Upper lobe of left lung (tissue), 6 donors: ENCODE measurements around the gene AGAP1. TPM values are rescaled to one million over a fixed set of nuclear protein-coding genes. Genes with fewer than 3 reads are reported as not detected.
A peak's percentile ranks its signal among the peaks of the same experiment; 100 is the strongest.

Experiments used
- ATAC-seq, 2 donors: fragments of 200-7000 bp; cut with Tn5 transposase; one replicate each; pipeline ENCODE4 v1.9.1; 2022; ENCODE audit warnings: mild to moderate bottlenecking in 2 of 2, moderate library complexity in 2 of 2; ENCODE audit not compliant: low FRiP score in 2 of 2
- DNase-seq, 2 donors: peaks; one replicate each; pipeline ENCODE4 v3.0.0-alpha.2; 2019 to 2020
- H3K27ac ChIP-seq, 4 donors: fragments of 200-600 bp; sonication (generic); one replicate each; pipeline ENCODE4 v1.5.1; 2016 to 2019
- H3K27me3 ChIP-seq, 4 donors: fragments of 200-600 bp; sonication (generic); one replicate each; pipeline ENCODE4 v1.5.1; 2017 to 2019
- H3K36me3 ChIP-seq, 4 donors: fragments of 200-600 bp; sonication (generic); one replicate each; pipeline ENCODE4 v1.5.1; 2016 to 2019
- H3K4me1 ChIP-seq, 4 donors: fragments of 200-600 bp; sonication (generic); one replicate each; pipeline ENCODE4 v1.5.1; 2018 to 2019
- H3K4me3 ChIP-seq, 4 donors: fragments of 200-600 bp; sonication (generic); one replicate each; pipeline ENCODE4 v1.5.1; 2017 to 2019; ENCODE audit warnings: mild to moderate bottlenecking in 2 of 4, moderate library complexity in 1 of 4
- H3K9me3 ChIP-seq, 4 donors: fragments of 200-600 bp; sonication (generic); one replicate each; pipeline ENCODE4 v1.5.1; 2018 to 2019
- CTCF ChIP-seq, 6 experiments: fragments of 450-650 bp in 4 of 6; fragments of 200-600 bp in 2 of 6; sonication (generic) in 2 of 6; IDR thresholded peaks; one replicate each; pipeline ENCODE4 v1.5.1; 2016 to 2019; ENCODE audit warnings: antibody characterized with exemption in 6 of 6
- EP300 ChIP-seq, 4 donors: sonication (generic); formaldehyde crosslinking; IDR thresholded peaks; one replicate each; pipeline ENCODE4 v1.5.1; 2017; ENCODE audit warnings: antibody characterized with exemption in 4 of 4, control low read depth in 2 of 4
- POLR2A ChIP-seq, 4 donors: fragments of 450-650 bp; IDR thresholded peaks; one replicate each; pipeline ENCODE4 v1.5.1; 2016 to 2017; ENCODE audit warnings: antibody characterized with exemption in 4 of 4, mild to moderate bottlenecking in 2 of 4
- POLR2AphosphoS5 ChIP-seq, 2 donors: sonication (generic); formaldehyde crosslinking; IDR thresholded peaks; one replicate each; pipeline ENCODE4 v1.5.1; 2017; ENCODE audit warnings: antibody characterized with exemption in 2 of 2
- WGBS, 2 donors: methylation state at CpG; one replicate each; pipeline ENCODE4 v1.1.5; 2017 to 2018; 5-methylcytosine and 5-hydroxymethylcytosine counted together
- total RNA-seq, 6 donors: library from RNA; depleted of rRNA in 4 of 6; stranded (reverse); fragments of >200 nt in 4 of 6; gene quantifications; one replicate each; pipeline versions ENCODE4 v1.1.0 to v1.2.1, GENCODE V29; 2016 to 2021
- donor health status: DM: no; HTN: no; CAD: no; lungs with moderate emphysema.
- donor health status: DM: no; HTN: yes; CAD: no; lungs with severe emphysema.

The AGAP1 gene
- total RNA-seq, 6 donors from 2014 or later = 25.5 to 45.1 (median 30.7) TPM

- peaks cover 0 to 42% (median 8%) of the 10 kb centered on the region in 4 donors for H3K36me3 ChIP-seq
- DNase-seq (peak in 1 of 2 donors; percentile 66), ATAC-seq (no peak)
- no peak overlapping the region for H3K4me3 ChIP-seq
- TF ChIP-seq EP300 (IDR thresholded peaks at IDR 0.05) (no peak), CTCF (IDR thresholded peaks at IDR 0.05) (no peak), POLR2AphosphoS5 (IDR thresholded peaks at IDR 0.05) (no peak)
- H3K9me3 ChIP-seq = no peaks in the 10 kb centered on the region
- WGBS, 2 donors = 92% methylated on average over 21 to 26 of the region's 26 CpGs
- H3K27ac ChIP-seq = no peak overlapping the region
- no peaks in the 10 kb centered on the region for H3K4me1 ChIP-seq
- H3K27me3 ChIP-seq = no peaks in the 10 kb centered on the region
Observed at GRCh38 chr2:236045251-236046235, 551.7 kb downstream of the AGAP1 start.

GRCh38 chr2:236046715-236047114, 552.9 kb downstream of the AGAP1 start:
- Histone ChIP-seq H3K4me1 (no peaks in the 10 kb centered on the region), H3K9me3 (no peaks in the 10 kb centered on the region), H3K27ac (no peak overlapping the region), H3K36me3 (peaks cover 0 to 37% (median 11%) of the 10 kb centered on the region in 4 donors), H3K4me3 (no peak overlapping the region), H3K27me3 (no peaks in the 10 kb centered on the region)
- no peak for TF ChIP-seq EP300 (IDR thresholded peaks at IDR 0.05)
- no peak for TF ChIP-seq CTCF (IDR thresholded peaks at IDR 0.05)
- 75 to 85% methylated on average over 3 of the region's 3 CpGs for WGBS, 2 donors
- DNase-seq (no peak), ATAC-seq (no peak)

- 94 to 95% methylated on average over 10 of the region's 10 CpGs for WGBS, 2 donors
- Histone ChIP-seq H3K36me3 (peaks cover 0 to 34% (median 11%) of the 10 kb centered on the region in 4 donors), H3K4me1 (no peaks in the 10 kb centered on the region), H3K27me3 (no peaks in the 10 kb centered on the region), H3K27ac (no peak overlapping the region), H3K4me3 (no peak overlapping the region), H3K9me3 (no peaks in the 10 kb centered on the region)
- TF ChIP-seq EP300 (IDR thresholded peaks at IDR 0.05) = no peak
- TF ChIP-seq POLR2AphosphoS5 (IDR thresholded peaks at IDR 0.05) = no peak
- no peak for TF ChIP-seq POLR2A (IDR thresholded peaks at IDR 0.05)
- ATAC-seq (no peak), DNase-seq (peak in 1 of 2 donors; percentile 55)
Observed at GRCh38 chr2:236047176-236047575, 553.3 kb downstream of the AGAP1 start.

GRCh38 chr2:236047886-236048540, 554.2 kb downstream of the AGAP1 start:
- Histone ChIP-seq H3K27me3 (no peaks in the 10 kb centered on the region), H3K4me3 (no peak overlapping the region), H3K4me1 (no peaks in the 10 kb centered on the region), H3K9me3 (no peaks in the 10 kb centered on the region), H3K36me3 (peaks cover 0 to 27% (median 11%) of the 10 kb centered on the region in 4 donors), H3K27ac (no peak overlapping the region)
- ATAC-seq (no peak), DNase-seq (no peak)
- TF ChIP-seq POLR2A (IDR thresholded peaks at IDR 0.05) = no peak
- no peak for TF ChIP-seq CTCF (IDR thresholded peaks at IDR 0.05)
- TF ChIP-seq EP300 (IDR thresholded peaks at IDR 0.05) = no peak
- TF ChIP-seq POLR2AphosphoS5 (IDR thresholded peaks at IDR 0.05) = no peak
- 86 to 87% methylated on average over 10 of the region's 10 CpGs for WGBS, 2 donors

GRCh38 chr2:236049981-236050380, 556.1 kb downstream of the AGAP1 start:
- H3K9me3 ChIP-seq = no peaks in the 10 kb centered on the region
- WGBS, 2 donors = 86 to 94% methylated on average over 8 of the region's 8 CpGs
- TF ChIP-seq POLR2A (IDR thresholded peaks at IDR 0.05) (no peak), EP300 (IDR thresholded peaks at IDR 0.05) (no peak), CTCF (IDR thresholded peaks at IDR 0.05) (no peak), POLR2AphosphoS5 (IDR thresholded peaks at IDR 0.05) (no peak)
- ATAC-seq (no peak), DNase-seq (no peak)
- no peaks in the 10 kb centered on the region for H3K4me1 ChIP-seq
- H3K4me3 ChIP-seq = no peak overlapping the region
- no peaks in the 10 kb centered on the region for H3K27me3 ChIP-seq
- peaks cover 0 to 20% (median 11%) of the 10 kb centered on the region in 4 donors for H3K36me3 ChIP-seq
- H3K27ac ChIP-seq = no peak overlapping the region
